ENCODE data around the gene BUB3.

- no peak for TF ChIP-seq CBX5 (IDR thresholded peaks at IDR 0.05; ENCODE audit: low read depth, low read length)
- TF ChIP-seq CEBPB (IDR thresholded peaks at IDR 0.05; ENCODE audit: low read depth, low read length): no peak
- no peak for TF ChIP-seq TAF1 (IDR thresholded peaks at IDR 0.05; ENCODE audit: low read depth, low read length)
- no peak for TF ChIP-seq MAX (IDR thresholded peaks at IDR 0.05)
- TF ChIP-seq CTCF (IDR thresholded peaks at IDR 0.05; ENCODE audit: control extremely low read depth in 1 of 3, insufficient read depth in 1 of 3, low read depth in 1 of 3, low read length in 3 of 3): no peak
- no peak for TF ChIP-seq HDAC2 (IDR thresholded peaks at IDR 0.05; ENCODE audit: borderline replicate concordance in 1 of 2, low read depth in 2 of 2, low read length in 2 of 2)
- no peak for TF ChIP-seq CREB1 (IDR thresholded peaks at IDR 0.05)
- TF ChIP-seq RAD21 (IDR thresholded peaks at IDR 0.05 in 1 of 2, conservative IDR thresholded peaks at IDR 0.05 in 1 of 2; ENCODE audit: low read depth in 2 of 2, low read length in 2 of 2): no peak
Measured at GRCh38 chr10:123140983-123141390, 13.2 kb upstream of the BUB3 start.

Measured in H1 (cell line).